Choroid plexus epithelial cell (primary cell): Measurements from ENCODE around the gene HNRNPUL2.
"Not testable (repeated sequence)": the region's sequence is repeated elsewhere in the genome, so short reads cannot be mapped to it uniquely, and the experiment has no call there.

ENCODE experiments used
- DNase-seq: peaks from one replicate; pipeline ENCODE4 v3.0.0-alpha.2; 2010; ENCODE audit warnings: low read depth
- H3K4me3 ChIP-seq: 2 replicates; pipeline ENCODE4 v1.5.1; 2011; ENCODE audit warnings: low read depth, mild to moderate bottlenecking, control low read depth, low read length, moderate library complexity
- TF ChIP-seq, protein P1 (sequence below): conservative IDR thresholded peaks from 2 replicates; pipeline ENCODE4 v1.5.1; 2011; ENCODE audit warnings: low read depth, mild to moderate bottlenecking, control low read depth, inconsistent platforms, low read length, moderate library complexity

The HNRNPUL2 gene

DNA sequence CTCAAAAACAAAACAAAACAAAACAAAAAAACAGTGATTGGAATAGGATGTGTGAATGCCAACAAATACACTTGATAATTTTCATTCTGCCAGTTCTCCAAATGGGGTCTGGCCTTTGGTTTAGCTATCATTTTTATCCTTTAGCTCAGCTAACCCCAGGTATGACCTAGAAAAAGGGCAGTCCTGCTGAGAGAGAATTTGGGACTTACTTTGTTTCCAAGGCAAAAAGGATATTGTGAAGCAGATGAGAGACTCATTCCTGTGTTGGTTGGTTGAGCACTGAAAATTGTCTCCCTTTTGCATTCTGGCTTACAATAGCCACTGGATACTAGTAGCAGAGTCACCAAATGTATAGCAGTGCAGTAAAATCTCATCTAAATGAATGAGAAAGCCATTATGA is 9.9 kb upstream of the HNRNPUL2 start:
- no peak overlapping the region for H3K4me3 ChIP-seq
- TF ChIP-seq, protein P1, sequence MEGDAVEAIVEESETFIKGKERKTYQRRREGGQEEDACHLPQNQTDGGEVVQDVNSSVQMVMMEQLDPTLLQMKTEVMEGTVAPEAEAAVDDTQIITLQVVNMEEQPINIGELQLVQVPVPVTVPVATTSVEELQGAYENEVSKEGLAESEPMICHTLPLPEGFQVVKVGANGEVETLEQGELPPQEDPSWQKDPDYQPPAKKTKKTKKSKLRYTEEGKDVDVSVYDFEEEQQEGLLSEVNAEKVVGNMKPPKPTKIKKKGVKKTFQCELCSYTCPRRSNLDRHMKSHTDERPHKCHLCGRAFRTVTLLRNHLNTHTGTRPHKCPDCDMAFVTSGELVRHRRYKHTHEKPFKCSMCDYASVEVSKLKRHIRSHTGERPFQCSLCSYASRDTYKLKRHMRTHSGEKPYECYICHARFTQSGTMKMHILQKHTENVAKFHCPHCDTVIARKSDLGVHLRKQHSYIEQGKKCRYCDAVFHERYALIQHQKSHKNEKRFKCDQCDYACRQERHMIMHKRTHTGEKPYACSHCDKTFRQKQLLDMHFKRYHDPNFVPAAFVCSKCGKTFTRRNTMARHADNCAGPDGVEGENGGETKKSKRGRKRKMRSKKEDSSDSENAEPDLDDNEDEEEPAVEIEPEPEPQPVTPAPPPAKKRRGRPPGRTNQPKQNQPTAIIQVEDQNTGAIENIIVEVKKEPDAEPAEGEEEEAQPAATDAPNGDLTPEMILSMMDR = no peak
- DNase-seq = no peak

DNA sequence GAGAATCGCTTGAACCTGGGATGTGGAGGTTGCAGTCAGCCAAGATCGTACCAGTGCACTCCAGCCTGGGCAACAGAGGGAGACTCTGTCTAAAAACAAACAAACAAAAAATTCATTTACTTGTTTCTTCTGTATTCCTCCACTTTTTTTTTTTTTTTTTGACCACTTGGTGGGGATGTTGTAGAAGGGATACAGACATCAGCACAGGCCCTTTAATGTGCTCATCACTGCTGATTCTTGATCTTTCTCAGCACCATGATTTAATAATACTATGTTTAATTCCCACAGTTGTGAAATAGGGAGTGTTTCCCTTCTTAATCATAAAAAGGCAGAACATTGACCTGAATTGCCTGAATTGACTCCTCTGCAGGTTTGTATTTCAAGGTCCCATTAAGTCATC is 5.6 kb upstream of the HNRNPUL2 start:
- peak; percentile 65 for DNase-seq
- TF ChIP-seq, protein P1 = peak; percentile 26

DNA sequence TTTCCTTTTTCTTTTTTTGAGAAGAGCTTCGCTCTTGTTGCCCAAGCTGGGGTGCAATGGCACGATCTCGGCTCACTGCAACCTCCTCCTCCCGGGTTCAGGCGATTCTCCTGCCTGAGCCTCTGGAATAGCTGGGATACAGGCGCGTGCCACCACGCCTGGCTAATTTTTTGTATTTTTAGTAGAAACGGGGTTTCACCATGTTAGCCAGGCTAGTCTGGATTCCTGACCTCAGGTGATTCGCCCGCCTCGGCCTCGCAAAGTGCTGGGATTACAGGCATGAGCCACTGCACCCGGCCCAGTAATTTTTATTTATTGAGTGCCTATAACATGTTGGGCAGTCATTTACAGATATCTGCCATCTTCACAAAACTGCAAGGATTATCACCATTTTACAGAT is 2.8 kb upstream of the HNRNPUL2 start:
- DNase-seq = not testable (repeated sequence)
- peak overlapping the region; percentile 80 for H3K4me3 ChIP-seq

More for the DNA sequence above, 5.6 kb upstream of the HNRNPUL2 start:
- no peak overlapping the region for H3K4me3 ChIP-seq

DNA sequence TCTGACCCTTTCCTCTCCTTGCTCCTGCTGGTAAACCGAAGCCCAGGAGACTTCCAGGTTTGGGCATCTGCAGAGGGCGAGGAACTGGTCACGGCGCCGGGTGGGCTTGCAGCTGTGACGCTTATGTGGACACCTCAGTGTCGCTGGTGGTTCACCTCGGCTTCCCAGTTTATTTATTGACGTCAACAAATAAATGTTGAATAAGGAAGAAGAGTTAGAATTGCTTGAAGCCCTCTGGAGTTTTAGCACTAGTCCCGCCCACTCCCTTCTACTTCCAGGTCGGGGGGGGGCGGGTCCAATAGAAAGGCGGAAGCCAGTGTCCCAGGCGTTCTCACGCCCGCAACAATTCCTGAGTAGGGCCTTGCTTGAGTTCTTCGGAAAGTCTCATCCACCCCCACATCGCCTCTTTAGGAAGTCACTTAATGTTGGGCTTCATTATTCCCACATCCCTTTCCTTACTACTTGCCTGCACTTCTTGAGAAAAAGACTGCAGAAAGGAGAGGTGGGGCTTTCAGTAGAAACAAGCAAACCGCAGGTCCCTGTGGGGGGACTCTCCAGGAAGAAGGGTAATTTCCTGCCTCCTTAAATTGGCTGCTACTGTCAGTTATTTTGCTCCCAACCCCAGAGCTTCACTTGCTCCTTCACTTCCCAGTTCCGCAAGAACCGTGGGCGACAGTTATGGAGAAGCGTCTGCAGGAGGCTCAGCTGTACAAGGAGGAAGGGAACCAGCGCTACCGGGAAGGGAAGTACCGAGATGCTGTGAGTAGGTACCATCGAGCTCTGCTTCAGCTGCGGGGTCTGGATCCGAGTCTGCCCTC is 1.1 kb upstream of the HNRNPUL2 start, which contains the start of gene TTC9C:
TTC9C (plus strand) TSS at position 316 of the 818 bp plus-strand sequence; CDS start at position 679, 363 bp downstream.
- DNase-seq = peak; percentile 90
- TF ChIP-seq, protein P1 = no peak
- peak within 1 kb of the TSS; percentile 80 for H3K4me3 ChIP-seq

DNA sequence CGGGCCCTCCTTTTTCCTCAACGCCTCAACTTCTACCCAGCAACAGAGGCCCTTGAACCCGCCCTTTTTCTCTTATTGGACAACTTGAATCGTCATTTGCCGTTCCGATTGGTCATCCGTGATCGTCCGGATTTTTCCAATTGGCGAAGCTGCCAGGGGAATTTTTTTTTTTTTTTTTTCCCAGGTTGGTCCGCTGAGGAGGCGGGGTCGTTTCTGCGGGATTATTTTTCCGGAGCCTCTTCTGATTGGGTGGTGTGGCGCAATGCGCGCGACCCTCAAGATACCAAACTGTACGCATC is 564 bp upstream of the HNRNPUL2 start:
- peak overlapping the region; percentile 80 for H3K4me3 ChIP-seq
- peak; percentile 99 for DNase-seq
- TF ChIP-seq, protein P1 = no peak

DNA sequence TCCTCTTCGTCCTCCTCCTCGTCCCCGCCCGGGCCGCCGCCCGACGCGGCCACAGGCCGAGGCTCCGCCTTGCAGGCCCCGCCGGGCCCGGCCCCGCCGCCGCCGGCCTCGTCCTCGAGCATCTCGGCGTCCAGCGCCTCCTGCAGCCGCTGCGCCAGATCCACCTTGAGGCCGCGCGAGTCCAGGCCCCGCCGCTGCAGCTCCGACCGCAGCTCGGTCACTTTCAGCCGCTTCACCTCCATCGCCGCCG is 417 bp downstream of the HNRNPUL2 start:
- DNase-seq = no peak
- TF ChIP-seq, protein P1 = no peak
- H3K4me3 ChIP-seq = peak overlapping the region; percentile 80

DNA sequence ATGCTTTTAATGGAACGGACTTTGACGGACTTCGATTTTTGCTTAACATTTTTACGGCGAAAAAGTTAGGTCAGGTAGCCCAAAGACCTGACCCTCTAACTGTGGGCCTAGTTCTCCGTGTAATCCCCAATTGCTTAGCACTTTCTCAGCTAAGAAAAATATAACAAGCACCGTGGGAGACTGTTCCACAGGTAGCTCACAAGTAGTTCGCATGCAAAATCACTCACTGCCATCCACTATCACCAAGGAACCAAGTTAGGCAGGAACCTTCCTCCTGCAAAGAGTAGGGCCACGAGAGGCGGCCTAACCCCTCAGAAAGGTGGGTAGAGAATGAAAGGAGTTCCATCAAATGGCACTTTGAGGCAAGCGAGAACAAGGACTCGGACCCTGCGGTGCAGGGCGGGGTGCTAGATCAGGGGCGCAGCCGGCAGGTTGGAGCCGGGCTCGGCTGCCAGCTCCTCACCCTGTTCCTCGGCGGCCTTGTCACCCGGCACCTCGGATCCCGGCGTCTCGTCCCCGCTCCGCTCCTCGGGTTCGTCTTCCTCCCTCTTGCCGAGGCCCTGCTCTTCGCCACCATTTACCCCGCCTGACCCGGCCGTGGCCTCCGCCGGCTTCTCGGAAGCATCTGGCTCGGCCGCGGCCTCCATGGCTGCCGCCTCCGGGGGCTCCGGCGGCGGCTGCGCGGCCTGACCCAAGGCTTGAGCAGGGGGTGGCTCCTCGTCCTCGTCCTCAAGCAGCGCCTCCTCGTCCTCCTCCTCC is 922 bp downstream of the HNRNPUL2 start:
- H3K4me3 ChIP-seq = peak overlapping the region; percentile 80
- TF ChIP-seq, protein P1 = no peak
- DNase-seq = no peak
